ENCODE measurements around the gene PCDH20. TPM values are rescaled to one million over a fixed set of nuclear protein-coding genes. Genes with fewer than 3 reads are reported as not detected.
"Not testable (repeated sequence)": the region's sequence is repeated elsewhere in the genome, so short reads cannot be mapped to it uniquely, and the experiment has no call there.

PCDH20 gene
- total RNA-seq, 1 donor from 2014 or later, result 0.70 TPM

- no peak overlapping the region for H3K4me3 Mint-ChIP-seq (ENCODE audit: unreplicated experiment)
- no peaks in the 10 kb centered on the region for H3K36me3 Mint-ChIP-seq (ENCODE audit: unreplicated experiment)
- DNase-seq (ENCODE audit: extremely low spot score, unreplicated experiment), result no peak
- TF ChIP-seq CTCF (IDR thresholded peaks at IDR 0.05), result no peak
- no peak overlapping the region for H3K27ac Mint-ChIP-seq (ENCODE audit: unreplicated experiment)
- H3K4me1 Mint-ChIP-seq (ENCODE audit: unreplicated experiment), result no peaks in the 10 kb centered on the region
- H3K27me3 Mint-ChIP-seq (ENCODE audit: unreplicated experiment), result peaks cover 23% of the 10 kb centered on the region
- H3K9me3 Mint-ChIP-seq (ENCODE audit: unreplicated experiment), result no peaks in the 10 kb centered on the region
Measured at GRCh38 chr13:61391426-61391825, 24.2 kb downstream of the PCDH20 start.

- TF ChIP-seq CTCF (IDR thresholded peaks at IDR 0.05), result no peak
- Mint-ChIP-seq H3K4me1 (ENCODE audit: unreplicated experiment) (no peaks in the 10 kb centered on the region), H3K36me3 (ENCODE audit: unreplicated experiment) (no peaks in the 10 kb centered on the region), H3K4me3 (ENCODE audit: unreplicated experiment) (no peak overlapping the region), H3K9me3 (ENCODE audit: unreplicated experiment) (no peaks in the 10 kb centered on the region), H3K27ac (ENCODE audit: unreplicated experiment) (no peak overlapping the region), H3K27me3 (ENCODE audit: unreplicated experiment) (peaks cover 20% of the 10 kb centered on the region)
- no peak for DNase-seq (ENCODE audit: extremely low spot score, unreplicated experiment)
Measured at GRCh38 chr13:61387694-61388093, 28.0 kb downstream of the PCDH20 start.

- TF ChIP-seq CTCF (IDR thresholded peaks at IDR 0.05), result no peak
- H3K27ac Mint-ChIP-seq (ENCODE audit: unreplicated experiment), result no peak overlapping the region
- H3K27me3 Mint-ChIP-seq (ENCODE audit: unreplicated experiment), result peaks cover 14% of the 10 kb centered on the region
- no peaks in the 10 kb centered on the region for H3K36me3 Mint-ChIP-seq (ENCODE audit: unreplicated experiment)
- DNase-seq (ENCODE audit: extremely low spot score, unreplicated experiment), result no peak
- H3K4me1 Mint-ChIP-seq (ENCODE audit: unreplicated experiment), result no peaks in the 10 kb centered on the region
- no peak overlapping the region for H3K4me3 Mint-ChIP-seq (ENCODE audit: unreplicated experiment)
- no peaks in the 10 kb centered on the region for H3K9me3 Mint-ChIP-seq (ENCODE audit: unreplicated experiment)
Measured at GRCh38 chr13:61383111-61383510, 32.5 kb downstream of the PCDH20 start.

GRCh38 chr13:61370520-61370919 lies 45.1 kb downstream of the PCDH20 start:
- no peak overlapping the region for H3K4me3 Mint-ChIP-seq (ENCODE audit: unreplicated experiment)
- no peak for DNase-seq (ENCODE audit: extremely low spot score, unreplicated experiment)
- H3K36me3 Mint-ChIP-seq (ENCODE audit: unreplicated experiment), result no peaks in the 10 kb centered on the region
- TF ChIP-seq CTCF (IDR thresholded peaks at IDR 0.05), result no peak
- no peak overlapping the region for H3K27ac Mint-ChIP-seq (ENCODE audit: unreplicated experiment)
- H3K4me1 Mint-ChIP-seq (ENCODE audit: unreplicated experiment), result no peaks in the 10 kb centered on the region
- no peaks in the 10 kb centered on the region for H3K9me3 Mint-ChIP-seq (ENCODE audit: unreplicated experiment)
- H3K27me3 Mint-ChIP-seq (ENCODE audit: unreplicated experiment), result peaks cover 6% of the 10 kb centered on the region

- H3K9me3 Mint-ChIP-seq (ENCODE audit: unreplicated experiment); H3K4me1 Mint-ChIP-seq (ENCODE audit: unreplicated experiment); DNase-seq (ENCODE audit: extremely low spot score, unreplicated experiment); H3K27ac Mint-ChIP-seq (ENCODE audit: unreplicated experiment); H3K4me3 Mint-ChIP-seq (ENCODE audit: unreplicated experiment); H3K36me3 Mint-ChIP-seq (ENCODE audit: unreplicated experiment); H3K27me3 Mint-ChIP-seq (ENCODE audit: unreplicated experiment): not testable (repeated sequence)
Measured at GRCh38 chr13:61364690-61365089, 51.0 kb downstream of the PCDH20 start.

- H3K4me1 Mint-ChIP-seq (ENCODE audit: unreplicated experiment), result no peaks in the 10 kb centered on the region
- no peak for TF ChIP-seq CTCF (IDR thresholded peaks at IDR 0.05)
- DNase-seq (ENCODE audit: extremely low spot score, unreplicated experiment), result no peak
- H3K27ac Mint-ChIP-seq (ENCODE audit: unreplicated experiment), result no peak overlapping the region
- peaks cover 2% of the 10 kb centered on the region for H3K27me3 Mint-ChIP-seq (ENCODE audit: unreplicated experiment)
- no peak overlapping the region for H3K4me3 Mint-ChIP-seq (ENCODE audit: unreplicated experiment)
- H3K9me3 Mint-ChIP-seq (ENCODE audit: unreplicated experiment), result peaks cover 6% of the 10 kb centered on the region
- H3K36me3 Mint-ChIP-seq (ENCODE audit: unreplicated experiment), result no peaks in the 10 kb centered on the region
Measured at GRCh38 chr13:61362522-61362921, 53.1 kb downstream of the PCDH20 start.

Measured in osteocyte (in vitro differentiated cells).